NCI-H1105 treated with DMSO at 0.1 percent for 48 hours (cell line): ENCODE results near the gene HAND1.
"Not testable (repeated sequence)": the region's sequence is repeated elsewhere in the genome, so short reads cannot be mapped to it uniquely, and the experiment has no call there.

ENCODE experiments used
- DNase-seq: peaks from one replicate; lab custom pipeline; 2025; lab: John Stamatoyannopoulos, UW

HAND1 gene

DNA sequence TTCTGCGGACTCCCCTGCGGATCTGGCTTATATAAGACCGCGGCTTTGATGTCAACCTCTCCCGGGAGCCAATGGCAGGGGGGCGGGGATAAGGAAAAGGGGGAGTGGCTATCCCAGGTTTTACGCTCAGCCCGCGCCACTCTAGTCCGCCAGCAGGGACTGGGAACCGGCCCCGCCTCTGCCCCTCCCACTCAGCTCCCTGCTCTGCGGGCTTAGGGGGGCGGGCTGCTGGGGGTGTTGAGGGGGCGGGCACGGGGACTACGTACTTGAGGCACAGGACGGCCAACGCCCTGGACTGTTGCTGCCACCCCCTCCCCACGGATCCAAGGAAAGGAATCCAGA, at the start of gene HAND1:
TSS of gene HAND1 (minus strand) at position 4 of the 342 bp plus-strand sequence. CDS start 219 bp downstream, outside the sequence.
- peak; percentile 72 for DNase-seq

DNA sequence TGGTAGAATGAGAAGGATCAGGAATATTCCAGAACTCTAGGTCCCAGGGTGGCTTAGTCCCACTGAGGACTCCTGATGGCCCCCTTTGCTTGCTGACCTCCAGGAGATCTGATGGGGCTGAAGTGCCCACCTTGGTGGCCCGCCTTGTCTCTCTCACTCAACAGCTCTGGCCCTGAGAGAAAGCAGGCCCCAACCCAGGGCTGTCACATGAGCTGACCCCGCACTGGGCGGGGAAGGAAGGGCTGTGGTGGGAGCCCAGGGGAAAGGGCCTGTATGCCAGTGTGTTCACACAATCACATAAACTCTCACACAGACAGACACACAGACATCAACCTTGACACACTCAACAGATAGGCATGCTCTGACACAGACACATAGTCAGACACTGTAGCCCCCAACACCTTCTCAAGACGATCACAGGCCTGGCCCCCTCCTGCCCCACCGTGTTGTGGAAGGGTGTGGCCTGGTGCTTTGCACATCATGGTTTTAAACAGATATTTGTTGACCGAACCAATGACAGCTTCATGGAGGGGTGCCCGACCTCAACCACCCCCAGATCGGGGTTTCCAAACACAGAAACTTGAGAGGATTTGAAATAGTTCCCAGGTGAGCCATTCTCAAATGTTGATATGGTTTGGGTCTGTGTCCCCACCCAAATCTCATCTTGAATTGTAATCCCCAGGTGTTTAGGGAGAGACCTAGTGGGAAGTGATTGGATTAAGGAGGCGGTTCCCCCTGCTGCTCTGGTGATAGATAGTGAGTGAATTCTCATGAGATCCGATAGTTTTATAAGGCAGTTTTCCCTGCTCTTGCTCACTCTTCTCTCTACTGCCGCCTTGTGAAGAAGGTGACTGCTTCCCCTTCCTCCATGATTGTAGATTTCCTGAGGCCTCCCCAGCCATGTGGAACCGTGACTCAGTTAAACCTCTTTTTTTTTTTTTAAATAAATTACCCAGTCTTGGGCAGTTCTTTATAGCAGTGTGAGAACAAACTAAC, 48.5 kb upstream of the HAND1 start:
- DNase-seq = no peak

DNA sequence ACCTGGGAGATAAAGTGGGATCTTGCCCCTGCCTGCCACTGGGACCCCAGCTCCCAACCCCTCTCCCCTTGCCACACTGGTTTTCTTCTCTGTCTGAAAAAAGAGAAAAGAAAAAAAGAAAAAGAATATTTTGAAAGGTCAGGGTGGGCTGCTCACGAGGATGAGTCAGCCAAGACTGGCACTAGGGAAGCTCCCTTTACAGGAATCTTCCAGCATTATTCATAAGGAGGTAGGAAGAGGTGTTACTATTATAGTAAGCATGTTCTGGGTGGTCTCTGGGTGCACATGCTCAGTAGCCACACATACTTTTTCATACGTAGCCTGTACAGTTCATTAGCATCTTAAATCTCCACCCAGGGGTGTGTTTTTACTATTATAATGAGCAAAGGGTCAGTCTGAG, 46.8 kb upstream of the HAND1 start:
- DNase-seq = no peak

DNA sequence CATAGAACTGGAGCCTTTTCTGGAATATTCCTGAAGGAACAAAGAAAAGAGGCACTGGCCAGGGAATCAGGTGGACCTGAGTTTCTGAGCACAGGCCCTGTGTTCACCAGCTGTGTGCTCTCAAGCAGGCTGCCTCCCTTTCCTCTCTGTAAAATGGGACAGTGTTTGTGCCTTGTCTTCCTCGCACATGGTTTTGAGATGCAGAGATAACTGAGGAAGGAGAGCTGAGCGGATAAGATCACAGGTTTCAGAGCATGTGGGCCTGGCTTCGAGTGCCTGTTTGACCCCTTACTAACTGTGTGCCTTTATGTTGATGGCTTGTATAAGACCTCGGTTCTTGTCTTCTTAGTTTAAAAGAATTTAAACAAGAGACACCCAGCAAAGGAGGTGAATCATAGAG, 46.2 kb upstream of the HAND1 start:
- DNase-seq = no peak

DNA sequence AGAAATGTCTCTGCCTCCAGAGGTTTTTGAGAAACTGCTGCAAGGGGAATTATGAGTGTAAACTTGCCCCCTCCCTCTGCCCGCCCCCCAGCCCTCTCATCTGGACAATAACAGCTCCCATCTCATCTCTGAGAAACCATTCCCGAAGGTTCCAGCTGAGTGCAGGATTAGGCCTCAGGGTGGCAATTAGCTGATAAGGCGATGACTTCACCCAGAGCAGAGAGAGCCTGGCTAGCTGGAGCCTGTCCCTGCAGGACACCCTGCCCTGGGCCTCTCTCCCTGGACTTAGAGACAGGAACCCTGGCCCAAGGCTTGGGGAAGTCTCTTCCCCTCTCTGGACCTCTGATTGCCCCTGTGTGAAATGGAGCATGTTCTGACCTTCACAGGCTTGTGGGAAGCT, 45.7 kb upstream of the HAND1 start:
- no peak for DNase-seq

DNA sequence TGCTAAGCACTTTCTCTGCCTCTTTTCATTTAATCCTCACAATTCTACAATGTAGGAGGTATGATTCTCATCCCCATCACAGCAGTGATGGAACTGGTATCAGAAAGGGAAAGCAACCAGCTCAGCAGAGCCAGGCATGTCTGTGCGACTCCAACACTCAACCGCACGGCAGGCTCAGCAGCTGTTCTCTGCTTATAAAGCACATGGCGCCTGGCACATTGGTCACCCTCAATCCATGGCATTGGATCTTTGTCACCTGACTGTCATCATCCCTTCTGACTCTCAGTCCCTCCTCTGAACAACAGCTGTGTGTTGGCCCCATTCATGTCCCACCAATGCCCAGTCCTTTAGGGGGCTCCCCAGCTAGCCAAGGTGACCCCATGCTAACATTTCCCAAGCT, 45.1 kb upstream of the HAND1 start:
- DNase-seq = no peak

DNA sequence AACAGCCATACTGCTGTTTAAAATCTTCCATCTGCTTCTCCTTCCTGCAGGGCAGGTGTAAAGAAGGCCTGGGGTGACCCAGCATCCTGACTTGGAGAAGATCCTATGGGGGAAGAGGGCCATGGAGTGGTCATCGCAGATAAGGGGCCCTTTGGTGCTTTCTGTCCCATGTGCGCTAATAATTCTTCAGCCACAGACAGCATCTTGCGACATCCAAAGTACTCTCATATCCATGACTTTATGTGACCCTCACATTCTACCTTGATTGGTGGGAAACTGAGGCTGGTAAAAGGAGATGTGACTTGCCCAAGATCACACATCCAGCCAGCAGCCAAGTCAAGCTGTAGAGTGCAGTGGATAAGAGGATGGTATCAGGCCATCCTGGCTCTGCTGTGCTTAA, 44.3 kb upstream of the HAND1 start:
- no peak for DNase-seq

DNA sequence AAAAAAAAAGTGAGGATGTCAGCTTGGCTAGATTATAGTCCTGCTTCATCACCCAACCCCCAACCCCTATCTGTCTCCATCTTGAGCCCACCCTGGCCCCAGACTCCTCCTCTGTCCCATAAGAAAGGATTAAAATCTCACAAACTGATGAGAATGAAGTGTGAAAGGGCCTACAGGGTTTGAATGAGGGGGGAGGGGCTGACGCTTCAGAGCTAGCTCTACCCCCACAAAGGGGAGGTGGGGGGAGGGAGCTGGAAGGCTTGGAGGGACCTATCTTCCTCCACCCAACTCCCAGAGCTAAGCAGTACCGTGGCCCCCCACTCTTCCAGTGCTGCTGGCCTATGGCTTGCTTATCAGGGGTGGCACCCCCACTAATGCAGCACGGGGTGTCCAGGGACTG, 43.7 kb upstream of the HAND1 start:
- DNase-seq = no peak

DNA sequence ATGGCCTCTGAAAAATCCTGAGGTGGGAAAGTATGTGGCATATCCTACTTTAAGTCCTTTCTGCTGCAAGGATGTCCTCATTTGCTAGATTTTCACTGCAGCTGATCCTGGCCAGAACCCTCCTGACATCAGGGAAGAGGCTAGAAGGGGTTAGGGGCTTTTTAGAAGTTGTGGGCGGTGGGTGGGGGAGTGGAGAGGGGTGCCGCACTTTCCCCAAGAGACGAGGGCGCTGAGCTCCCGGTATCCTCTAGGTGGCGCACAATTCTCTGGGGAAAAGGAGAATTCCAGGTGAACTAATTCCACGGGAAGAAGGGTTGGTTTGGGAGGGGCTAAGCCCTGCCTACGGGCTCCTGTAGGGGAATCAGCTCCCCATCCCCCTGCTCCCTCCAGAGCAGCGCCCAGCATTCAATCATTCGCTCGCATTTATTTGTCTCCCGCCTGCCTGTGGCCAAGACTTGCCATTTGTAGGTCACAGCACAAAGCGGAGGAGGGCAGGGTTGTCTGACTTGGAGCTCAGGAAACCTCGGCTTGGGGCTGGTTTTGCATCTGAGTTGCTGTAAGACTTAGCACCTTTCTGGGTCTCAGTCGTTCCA, 42.9 kb upstream of the HAND1 start:
- DNase-seq = peak; percentile 27

DNA sequence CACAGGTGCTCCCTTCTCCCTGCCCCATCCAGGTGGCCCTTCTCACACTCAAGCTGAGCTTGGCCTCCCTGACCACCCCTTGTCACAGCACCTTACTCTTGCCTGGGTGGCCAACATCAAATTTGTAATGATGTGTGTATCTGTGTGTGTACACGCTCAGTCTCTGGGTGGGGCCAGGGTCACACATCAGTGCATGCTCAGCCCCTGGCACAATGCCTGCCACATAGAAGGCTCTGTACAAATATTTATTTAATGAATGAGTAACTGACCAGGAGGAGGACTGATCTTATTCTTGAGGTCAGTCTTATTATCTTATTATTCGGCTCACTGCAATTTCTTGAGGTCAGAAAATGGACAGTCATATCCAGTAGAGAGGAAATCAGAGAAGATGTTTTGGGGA, 41.3 kb upstream of the HAND1 start:
- no peak for DNase-seq

DNA sequence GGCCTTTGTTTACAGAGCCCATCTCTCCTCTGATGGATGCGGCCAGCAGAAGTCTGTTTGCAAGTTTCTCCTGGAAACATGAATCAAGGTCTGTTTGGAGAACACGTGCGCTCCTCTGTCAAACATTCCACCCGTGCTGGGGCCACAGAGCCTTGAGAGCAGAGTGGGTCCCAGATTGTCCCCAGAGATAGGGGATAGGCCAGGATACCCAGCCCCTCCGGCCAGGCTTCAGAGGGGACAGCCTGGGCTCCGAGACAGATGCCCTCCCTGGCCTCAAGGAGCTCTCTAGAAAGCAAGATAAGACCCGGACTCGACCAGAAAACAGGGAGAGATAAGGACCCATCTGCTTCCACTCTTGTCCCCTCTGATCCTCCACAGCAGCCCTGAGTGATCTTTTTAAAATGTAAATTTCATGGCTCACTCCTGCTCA, 40.4 kb upstream of the HAND1 start:
- no peak for DNase-seq

DNA sequence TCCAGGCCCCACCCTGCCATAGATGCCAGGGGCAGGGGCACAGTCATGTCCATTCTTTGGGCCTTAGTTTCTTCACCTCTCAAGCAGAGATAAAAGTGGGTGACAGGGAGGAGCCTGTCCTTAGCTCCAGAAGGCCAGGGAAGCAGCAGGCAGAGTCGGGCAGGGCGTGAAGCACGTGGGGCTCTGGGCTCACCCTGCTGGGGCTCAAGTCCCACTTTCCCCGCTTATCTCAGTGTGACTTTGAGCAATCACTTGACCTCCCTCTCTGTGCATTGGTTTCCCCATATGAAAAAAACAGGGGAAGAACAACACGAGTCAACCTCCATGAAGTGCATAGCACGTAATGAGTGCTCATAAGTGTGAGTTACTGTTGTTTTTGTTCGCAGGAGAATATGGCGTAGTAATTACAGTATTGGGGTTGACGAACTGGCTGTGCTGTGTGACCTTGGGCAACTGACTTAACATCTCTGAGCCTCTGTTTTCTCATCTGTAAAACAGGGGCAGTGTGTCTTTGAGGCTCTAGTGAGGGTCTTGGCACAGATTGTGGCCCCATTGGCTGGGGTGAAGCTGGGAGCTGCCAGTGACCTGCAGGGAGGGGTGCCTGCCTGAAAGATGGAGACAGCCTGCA, 39.9 kb upstream of the HAND1 start:
- no peak for DNase-seq

DNA sequence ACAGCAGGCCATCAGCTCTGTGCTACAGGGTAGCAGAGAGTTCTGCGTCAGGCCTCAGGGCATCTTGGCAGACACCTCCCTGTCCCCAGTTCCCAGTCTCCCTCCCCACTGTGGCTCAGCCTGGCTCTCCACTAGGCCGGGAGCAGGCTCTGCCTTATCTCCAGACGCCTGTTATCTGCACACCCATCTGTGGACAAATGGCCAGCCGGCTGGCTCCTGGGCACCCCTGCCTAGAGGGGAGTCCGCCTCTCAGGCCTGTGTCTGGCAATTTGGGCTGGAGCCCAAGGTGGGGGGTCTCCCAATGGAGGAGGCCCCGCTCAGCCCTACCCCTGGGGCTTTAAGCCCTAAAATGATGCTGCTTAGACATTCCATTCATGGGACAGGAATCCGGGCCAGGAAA, 39.2 kb upstream of the HAND1 start:
- no peak for DNase-seq

DNA sequence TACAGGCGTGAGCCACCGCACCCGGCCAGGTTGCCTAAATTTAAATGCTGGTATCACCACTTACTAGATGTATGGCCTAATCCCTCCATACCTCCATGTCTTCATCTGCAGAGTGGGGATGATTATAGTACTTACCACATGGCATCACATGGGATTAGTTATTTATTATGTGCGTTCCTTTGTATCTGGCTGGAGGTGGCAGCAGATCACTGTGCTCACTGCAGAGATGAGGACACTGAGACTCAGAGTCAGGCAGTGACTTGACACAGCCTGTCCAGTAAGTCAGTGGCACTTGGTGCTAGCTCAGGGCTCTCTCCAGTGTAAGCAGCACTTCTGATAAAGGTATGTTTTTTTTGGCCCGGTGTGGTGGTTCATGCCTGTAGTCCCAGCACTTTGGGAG, 38.4 kb upstream of the HAND1 start:
- no peak for DNase-seq

DNA sequence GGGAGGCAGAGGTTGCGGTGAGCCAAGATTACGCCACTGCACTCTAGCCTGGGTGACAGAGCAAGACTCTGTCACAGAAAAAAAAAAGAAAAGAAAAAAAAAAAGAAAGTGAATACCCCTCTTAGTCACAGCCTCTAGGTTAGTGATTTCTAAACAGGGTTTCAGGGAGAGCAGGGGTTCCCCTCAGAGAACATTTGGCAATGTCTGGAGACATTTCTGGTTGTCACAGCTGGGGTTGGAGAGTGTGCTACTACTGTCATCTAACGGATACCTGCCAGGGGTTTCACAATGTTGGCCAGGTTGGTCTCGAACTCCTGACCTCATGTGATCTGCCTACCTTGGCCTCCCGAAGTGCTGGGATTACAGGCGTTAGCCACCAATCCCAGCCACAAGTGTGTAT, 37.5 kb upstream of the HAND1 start:
- not testable (repeated sequence) for DNase-seq

DNA sequence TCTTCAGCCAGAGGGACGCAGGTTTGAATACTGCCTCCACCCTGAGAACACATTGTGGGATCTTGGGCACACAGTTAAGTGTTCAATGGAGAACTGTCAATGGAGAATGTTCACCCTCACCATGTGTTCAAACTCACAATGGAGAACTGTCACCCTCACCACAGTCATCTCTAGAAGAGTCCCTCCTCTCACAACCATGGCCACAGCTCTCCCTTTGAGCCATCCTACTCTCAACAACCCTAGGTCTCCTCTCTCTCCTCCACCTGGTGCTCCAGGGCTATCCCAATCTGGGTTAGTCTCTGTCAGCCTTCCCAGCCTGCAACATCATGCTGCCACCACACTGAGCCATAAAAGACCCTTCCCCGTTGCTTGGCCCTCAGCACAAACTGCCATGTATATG, 36.3 kb upstream of the HAND1 start:
- DNase-seq = no peak

DNA sequence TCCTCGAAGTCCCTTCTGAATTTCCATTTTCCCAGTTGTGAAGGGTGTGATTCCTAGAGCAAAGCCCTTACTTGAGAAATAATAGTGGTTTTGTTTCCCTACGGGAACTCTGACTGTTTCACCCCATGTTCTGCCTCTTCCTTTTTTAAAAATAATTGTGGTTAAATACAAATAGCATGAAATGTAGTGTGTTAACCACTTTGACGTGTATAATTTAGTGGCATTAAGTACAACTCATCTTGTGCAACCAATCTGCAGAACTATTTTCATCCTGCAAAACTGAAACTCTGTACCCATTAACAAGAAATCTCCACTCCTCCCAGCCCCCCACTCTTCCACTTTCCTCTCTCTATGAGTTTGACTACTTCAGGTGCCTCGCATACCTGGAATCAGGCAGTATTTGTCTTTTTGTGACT, 35.6 kb upstream of the HAND1 start:
- no peak for DNase-seq

DNA sequence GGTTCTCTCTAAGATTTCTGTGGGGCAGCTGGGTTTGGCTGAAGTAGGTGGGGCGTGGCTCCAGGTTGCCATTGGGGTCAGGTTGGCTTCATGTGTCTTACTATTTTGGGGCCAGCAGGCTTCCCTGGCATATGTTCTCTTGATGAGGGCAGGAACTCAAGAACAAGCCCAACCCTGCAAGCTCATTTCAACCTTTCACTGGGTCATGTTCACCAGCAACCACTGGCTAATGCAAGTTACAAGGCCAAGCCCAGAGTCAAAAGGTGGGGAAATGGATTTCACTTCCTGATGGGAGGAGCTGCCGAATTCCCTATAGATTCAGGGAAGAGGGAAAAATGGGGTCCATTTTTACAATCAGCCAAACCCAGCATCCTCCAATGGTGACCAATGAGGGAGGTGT, 34.0 kb upstream of the HAND1 start:
- no peak for DNase-seq

DNA sequence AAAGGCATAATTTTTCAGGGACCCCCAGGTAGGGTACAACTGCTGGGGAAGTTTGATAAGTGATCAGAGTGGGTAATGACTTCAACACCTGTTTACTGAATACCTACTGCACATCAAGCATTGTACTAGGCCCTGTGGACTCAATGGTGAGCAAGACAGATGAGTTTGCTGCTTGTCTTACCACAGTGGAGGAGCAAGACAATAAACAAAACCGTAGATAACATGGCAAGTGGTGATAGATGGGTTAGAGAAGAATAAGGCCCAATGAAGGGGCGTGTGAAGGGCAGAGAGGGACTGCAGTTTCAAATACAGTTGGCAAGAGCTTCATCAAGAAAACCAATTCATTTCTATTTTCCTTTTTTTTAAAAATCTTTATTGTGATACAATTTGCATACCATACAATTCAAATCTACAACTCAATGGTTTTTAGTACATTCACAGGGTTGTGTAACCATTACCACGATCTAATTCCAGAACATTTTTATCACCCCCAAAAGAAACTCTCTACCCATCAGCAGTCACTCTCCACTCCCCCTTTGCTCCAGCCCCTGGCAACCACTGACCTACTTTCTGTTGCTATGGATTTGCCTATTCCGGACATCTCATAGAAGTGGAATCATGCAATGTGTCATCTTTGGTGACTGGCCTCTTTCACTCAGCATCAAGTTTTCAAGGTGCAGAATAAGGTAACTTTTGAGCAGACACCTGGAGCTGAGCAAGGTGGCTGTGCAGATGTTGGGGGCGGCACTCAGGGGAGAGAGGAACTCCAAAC, 31.9 kb upstream of the HAND1 start:
- DNase-seq = no peak

DNA sequence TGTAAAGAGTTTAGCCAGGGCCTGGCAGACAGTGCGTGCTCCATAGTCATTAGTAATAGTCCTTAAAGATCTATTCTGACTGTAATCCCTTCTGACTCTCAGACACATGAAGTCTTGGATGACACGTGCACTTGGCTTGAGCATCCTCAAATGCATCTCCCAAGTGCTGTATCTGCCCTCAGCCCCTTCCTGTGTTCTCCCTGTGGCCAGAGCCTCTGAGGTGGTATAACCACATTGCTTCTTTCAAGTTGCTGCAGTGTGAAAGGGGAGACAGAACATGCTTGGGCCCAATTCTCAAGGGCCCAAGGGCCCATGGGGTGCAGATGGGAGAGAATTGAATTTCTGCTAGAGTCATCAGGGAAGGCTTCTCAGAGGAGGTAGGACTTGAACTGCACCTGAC, 30.1 kb upstream of the HAND1 start:
- no peak for DNase-seq

DNA sequence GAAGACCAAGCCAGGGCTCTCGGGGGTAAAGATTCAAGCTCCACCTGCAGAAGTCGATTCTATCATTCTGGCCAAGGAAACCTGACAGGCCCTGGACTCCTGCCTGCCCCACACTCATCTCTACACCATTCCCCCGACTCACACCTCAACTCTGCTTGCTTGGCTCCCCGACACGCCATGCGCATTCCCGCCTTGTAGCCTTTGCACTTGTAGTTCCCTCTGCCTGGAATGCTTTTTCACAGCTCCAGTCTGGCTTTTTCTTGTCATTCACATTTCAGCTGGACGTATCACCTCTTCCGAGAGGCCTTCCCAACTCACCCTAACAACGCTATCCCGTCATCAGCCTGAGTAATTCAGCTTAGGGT, 28.7 kb upstream of the HAND1 start:
- no peak for DNase-seq

DNA sequence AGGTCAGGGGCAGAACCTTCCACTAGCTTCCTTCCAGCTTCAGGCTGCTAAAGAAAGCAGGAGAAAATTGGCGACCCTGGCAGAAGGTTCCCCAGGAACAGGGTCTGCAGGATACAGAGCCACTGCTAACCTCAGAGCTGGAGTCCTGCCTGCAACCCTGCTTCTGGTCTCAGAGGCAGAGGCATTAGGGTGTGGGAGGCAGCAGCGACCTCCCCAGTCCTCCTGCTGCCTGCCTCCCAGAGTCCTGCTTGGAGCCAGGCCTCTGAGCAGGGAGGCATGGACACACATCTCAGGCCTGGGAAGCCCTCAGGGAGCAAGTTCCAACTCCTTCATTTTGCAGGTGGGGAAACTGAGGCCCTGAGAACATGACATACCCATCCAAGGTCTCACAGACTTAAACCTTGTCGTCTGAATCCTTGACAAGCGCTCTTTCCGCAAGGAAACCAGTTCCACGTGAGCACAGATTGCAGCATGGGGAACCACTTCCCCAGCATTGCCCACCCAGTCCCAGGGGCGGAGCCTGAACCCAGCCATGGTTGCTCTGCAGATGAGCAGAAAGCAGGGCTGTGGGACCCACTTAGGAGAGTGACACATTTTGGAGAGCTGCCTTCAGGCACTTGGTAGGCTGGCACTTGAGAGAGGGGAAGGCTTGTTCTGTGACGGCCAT, 28.2 kb upstream of the HAND1 start:
- no peak for DNase-seq
